ENCODE results near the gene SYT5. TPM values are rescaled to one million over a fixed set of nuclear protein-coding genes. Genes with fewer than 3 reads are reported as not detected.

SYT5 gene
- total RNA-seq, 1 donor = 0.54 TPM

- no peak for DNase-seq (ENCODE audit: low read depth in 2 of 3, low spot score in 2 of 3)
Measured at GRCh38 chr19:55149078-55150003, 30.7 kb downstream of the SYT5 start, which contains the start of gene TNNT1. Gene TNNT1 (minus strand): TSS chr19:55149206. CDS start chr19:55147157, 2,049 bp downstream.

GRCh38 chr19:55147545-55148251, 32.4 kb downstream of the SYT5 start:
- no peak for DNase-seq (ENCODE audit: low read depth in 2 of 3, low spot score in 2 of 3)

GRCh38 chr19:55146705-55147273, 33.3 kb downstream of the SYT5 start:
- no peak for DNase-seq (ENCODE audit: low read depth in 2 of 3, low spot score in 2 of 3)

- peak in 2 of 3 donors; percentile 52 to 65 for DNase-seq (ENCODE audit: low read depth in 2 of 3, low spot score in 2 of 3)
Measured at GRCh38 chr19:55146078-55146704, 33.9 kb downstream of the SYT5 start.

- no peak for DNase-seq (ENCODE audit: low read depth in 2 of 3, low spot score in 2 of 3)
Measured at GRCh38 chr19:55145232-55145631, 34.9 kb downstream of the SYT5 start.

- no peak for DNase-seq (ENCODE audit: low read depth in 2 of 3, low spot score in 2 of 3)
Measured at GRCh38 chr19:55141696-55142095, 38.4 kb downstream of the SYT5 start.

- DNase-seq (ENCODE audit: low read depth in 2 of 3, low spot score in 2 of 3) = no peak
Measured at GRCh38 chr19:55137915-55138314, 42.2 kb downstream of the SYT5 start.

- DNase-seq (ENCODE audit: low read depth in 2 of 3, low spot score in 2 of 3) = no peak
Measured at GRCh38 chr19:55136399-55137102, 43.5 kb downstream of the SYT5 start.

- DNase-seq (ENCODE audit: low read depth in 2 of 3, low spot score in 2 of 3) = no peak
Measured at GRCh38 chr19:55134736-55135135, 45.4 kb downstream of the SYT5 start.

GRCh38 chr19:55133639-55134444, 46.2 kb downstream of the SYT5 start:
- DNase-seq (ENCODE audit: low read depth in 2 of 3, low spot score in 2 of 3) = no peak

GRCh38 chr19:55132453-55133129, 47.5 kb downstream of the SYT5 start:
- peak in 1 of 3 donors; percentile 44 for DNase-seq (ENCODE audit: low read depth in 2 of 3, low spot score in 2 of 3)

GRCh38 chr19:55131421-55131820, 48.7 kb downstream of the SYT5 start:
- DNase-seq (ENCODE audit: low read depth in 2 of 3, low spot score in 2 of 3) = no peak

Small RNA genes within 50 kb of the gene (small RNA-seq; reads per million reads assigned to genes)
- gene MIR7975 = not detected
- not detected for gene RF01210

Other genes starting within 250 kb of the SYT5 start
- gene NLRP7, start 232.8 kb downstream of the SYT5 start, total RNA-seq = not detected
- gene NLRP2, start 213.9 kb downstream of the SYT5 start, total RNA-seq = 4.0 TPM
- 0.54 TPM for gene GP6, start 142.0 kb downstream of the SYT5 start, total RNA-seq
- 21.8 TPM for gene RDH13, start 117.1 kb downstream of the SYT5 start, total RNA-seq
- gene EPS8L1, start 104.4 kb downstream of the SYT5 start, total RNA-seq = 1.3 TPM
- gene PPP1R12C, start 62.7 kb downstream of the SYT5 start, total RNA-seq = 43.4 TPM
- not detected for gene TNNT1, start 31.1 kb downstream of the SYT5 start, total RNA-seq
- gene TNNI3, start 22.6 kb downstream of the SYT5 start, total RNA-seq = not detected
- gene DNAAF3, start 13.7 kb downstream of the SYT5 start, total RNA-seq = 1.3 TPM
- gene PTPRH, start 29.2 kb upstream of the SYT5 start, total RNA-seq = under 0.01 TPM
- gene TMEM86B, start 48.5 kb upstream of the SYT5 start, total RNA-seq = 12.4 TPM
- gene PPP6R1, start 78.7 kb upstream of the SYT5 start, total RNA-seq = 307 TPM
- gene HSPBP1, start 99.8 kb upstream of the SYT5 start, total RNA-seq = 50.4 TPM
- 3.5 TPM for gene BRSK1, start 103.7 kb upstream of the SYT5 start, total RNA-seq
- gene TMEM150B, start 145.1 kb upstream of the SYT5 start, total RNA-seq = 5.4 TPM
- 22.4 TPM for gene KMT5C, start 159.6 kb upstream of the SYT5 start, total RNA-seq
- 0.27 TPM for gene COX6B2, start 174.4 kb upstream of the SYT5 start, total RNA-seq
- not detected for gene GARIN5B, start 183.0 kb upstream of the SYT5 start, total RNA-seq
- 0.27 TPM for gene IL11, start 190.2 kb upstream of the SYT5 start, total RNA-seq
- not detected for gene TMEM190, start 196.5 kb upstream of the SYT5 start, total RNA-seq
- 2.7 TPM for gene TMEM238, start 204.0 kb upstream of the SYT5 start, total RNA-seq
- gene RPL28, start 205.6 kb upstream of the SYT5 start, total RNA-seq = 2,604 TPM
- 26.7 TPM for gene UBE2S, start 227.5 kb upstream of the SYT5 start, total RNA-seq

Data from hematopoietic multipotent progenitor cell (in vitro differentiated cells).